HEK293T (cell line): Measurements from ENCODE around the gene CPEB1.
"Not testable (repeated sequence)": the region's sequence is repeated elsewhere in the genome, so short reads cannot be mapped to it uniquely, and the experiment has no call there.

Experiments used
- CTCF ChIA-PET: fragments of 350-600 bp; formaldehyde crosslinking; extraction: SDS; loops from one replicate; lab custom pipeline; 2021; ENCODE audit warnings: antibody characterized with exemption, inconsistent platforms; lab: Yijun Ruan, JAX
- POLR2A ChIA-PET: fragments of 350-600 bp; formaldehyde crosslinking; extraction: SDS; loops from one replicate; lab custom pipeline; 2020; ENCODE audit warnings: antibody characterized with exemption, inconsistent platforms; lab: Yijun Ruan, JAX
- DNase-seq: peaks from one replicate; pipeline ENCODE4 v3.0.0; 2012; ENCODE audit warnings: mixed read lengths; ENCODE audit errors: extremely low spot score
- ARNT ChIP-seq: fragments of 450-650 bp; IDR thresholded peaks from 2 replicates; pipeline ENCODE4 v1.6.1; 2017; ENCODE audit warnings: mild to moderate bottlenecking
- BHLHE40 ChIP-seq: fragments of 450-650 bp; IDR thresholded peaks from 2 replicates; pipeline ENCODE4 v1.6.1; 2016; ENCODE audit warnings: mild to moderate bottlenecking, moderate library complexity, borderline replicate concordance
- CTBP1 ChIP-seq: fragments of 450-650 bp; IDR thresholded peaks from 2 replicates; pipeline ENCODE4 v1.6.1; 2016; ENCODE audit warnings: borderline replicate concordance
- ELF4 ChIP-seq: fragments of 450-650 bp; IDR thresholded peaks from 2 replicates; pipeline ENCODE4 v1.6.1; 2017; ENCODE audit warnings: antibody characterized with exemption
- FOXA1 ChIP-seq: fragments of 450-650 bp; IDR thresholded peaks from 2 replicates; pipeline ENCODE4 v1.6.1; 2016; ENCODE audit warnings: mild to moderate bottlenecking
- FOXK2 ChIP-seq: fragments of 450-650 bp; IDR thresholded peaks from 2 replicates; pipeline ENCODE4 v1.6.1; 2016; ENCODE audit warnings: mild to moderate bottlenecking
- FOXM1 ChIP-seq: fragments of 450-650 bp; IDR thresholded peaks from 2 replicates; pipeline ENCODE4 v1.6.1; 2017; ENCODE audit warnings: mild to moderate bottlenecking, borderline replicate concordance
- HDGF ChIP-seq: fragments of 450-650 bp; IDR thresholded peaks from 2 replicates; pipeline ENCODE4 v1.6.1; 2017; ENCODE audit warnings: antibody characterized with exemption, borderline replicate concordance
- L3MBTL2 ChIP-seq: fragments of 450-650 bp; conservative IDR thresholded peaks from 2 replicates; pipeline ENCODE4 v1.6.1; 2016; ENCODE audit warnings: mild to moderate bottlenecking
- LEF1 ChIP-seq: fragments of 450-650 bp; IDR thresholded peaks from 2 replicates; pipeline ENCODE4 v1.6.1; 2017; ENCODE audit warnings: mild to moderate bottlenecking, borderline replicate concordance
- NFRKB ChIP-seq: fragments of 450-650 bp; IDR thresholded peaks from 2 replicates; pipeline ENCODE4 v1.6.1; 2016; ENCODE audit warnings: mild to moderate bottlenecking, moderate library complexity
- PKNOX1 ChIP-seq: fragments of 450-650 bp; IDR thresholded peaks from 2 replicates; pipeline ENCODE4 v1.6.1; 2016
- SP1 ChIP-seq: fragments of 450-650 bp; IDR thresholded peaks from 2 replicates; pipeline ENCODE4 v1.6.1; 2017
- SUZ12 ChIP-seq: fragments of 450-650 bp; IDR thresholded peaks from 2 replicates; pipeline ENCODE4 v1.6.1; 2016; ENCODE audit warnings: mild to moderate bottlenecking
- TARDBP ChIP-seq: fragments of 450-650 bp; IDR thresholded peaks from 2 replicates; pipeline ENCODE4 v1.6.1; 2016
- ZNF384 ChIP-seq: fragments of 450-650 bp; IDR thresholded peaks from 2 replicates; pipeline ENCODE4 v1.6.1; 2016

The CPEB1 gene

GRCh38 chr15:82538961-82539690 lies 108.0 kb downstream of the CPEB1 start:
- DNase-seq = no peak
- TF ChIP-seq PKNOX1 (no peak), L3MBTL2 (peak; percentile 25; the same call in 1 of the 2 replicates), LEF1 (no peak)
- CTCF ChIA-PET = interaction anchor here (1.0 to 2.7 kb wide), 2 partner anchors 8 to 27 kb away, joined by 3 to 21 read pairs; no protein-coding TSS in a partner anchor
- POLR2A ChIA-PET = interaction anchor here (0.6 to 3.4 kb wide), 11 partner anchors 8 to 939 kb away, joined by 3 to 38 read pairs (median 9); partner anchors contain the start of genes RAMAC and WHAMM

GRCh38 chr15:82537351-82537908 lies 109.7 kb downstream of the CPEB1 start:
- DNase-seq = no peak
- ChIA-PET POLR2A (interaction anchor here (1.4 kb wide), 1 partner anchor 213 kb away, joined by 5 read pairs; no protein-coding TSS in a partner anchor), CTCF (interaction anchor here (1.2 kb wide), 1 partner anchor 9 kb away, joined by 3 read pairs; no protein-coding TSS in a partner anchor)
- TF ChIP-seq LEF1 (no peak), PKNOX1 (no peak), ELF4 (no peak), L3MBTL2 (0 out of 2 replicates have a peak, but pooled peaks have one; percentile 15), NFRKB (no peak)

- POLR2A ChIA-PET = interaction anchor here (0.7 to 2.3 kb wide), 8 partner anchors 9 to 367 kb away, joined by 3 to 12 read pairs (median 4); no protein-coding TSS in a partner anchor
Measured at GRCh38 chr15:82536409-82537350, 110.5 kb downstream of the CPEB1 start.

GRCh38 chr15:82535566-82536408 lies 111.4 kb downstream of the CPEB1 start:
- CTCF ChIA-PET = no interaction called here
- 0 out of 2 replicates have a peak, but pooled peaks have one; percentile 27 for TF ChIP-seq L3MBTL2
- TF ChIP-seq ELF4 = no peak; the same call in 1 of the 2 replicates
- no peak for DNase-seq
- POLR2A ChIA-PET = interaction anchor here (0.7 to 2.3 kb wide), 8 partner anchors 8 to 368 kb away, joined by 3 to 12 read pairs (median 4); no protein-coding TSS in a partner anchor

More at GRCh38 chr15:82536409-82537350, 110.5 kb downstream of the CPEB1 start:
- DNase-seq = no peak
- CTCF ChIA-PET = no interaction called here
- no peak for TF ChIP-seq LEF1

- CTCF ChIA-PET, DNase-seq: not testable (repeated sequence)
- POLR2A ChIA-PET = interaction anchor here (1.3 to 2.3 kb wide), 3 partner anchors 8 to 215 kb away, joined by 3 to 12 read pairs (median 5); no protein-coding TSS in a partner anchor
Measured at GRCh38 chr15:82535151-82535550, 112.0 kb downstream of the CPEB1 start.

GRCh38 chr15:82534457-82534861 lies 112.7 kb downstream of the CPEB1 start:
- CTCF ChIA-PET, DNase-seq, POLR2A ChIA-PET: not testable (repeated sequence)

GRCh38 chr15:82533801-82534200 lies 113.4 kb downstream of the CPEB1 start:
- POLR2A ChIA-PET = no interaction called here
- no peak for DNase-seq
- TF ChIP-seq ARNT (no peak), SP1 (no peak), ELF4 (no peak), TARDBP (no peak), ZNF384 (no peak), SUZ12 (no peak), BHLHE40 (no peak), FOXK2 (no peak), FOXA1 (no peak), L3MBTL2 (no peak), LEF1 (no peak), CTBP1 (no peak), PKNOX1 (no peak), FOXM1 (no peak), HDGF (no peak), NFRKB (no peak)
- CTCF ChIA-PET = no interaction called here
